Measurements from ENCODE around the gene TSSK3. TPM values are rescaled to one million over a fixed set of nuclear protein-coding genes. Genes with fewer than 3 reads are reported as not detected.
"Not testable (repeated sequence)": the region's sequence is repeated elsewhere in the genome, so short reads cannot be mapped to it uniquely, and the experiment has no call there.

Gene TSSK3
- polyA plus RNA-seq, 1 donor from 2014 or later = not detected

DNA sequence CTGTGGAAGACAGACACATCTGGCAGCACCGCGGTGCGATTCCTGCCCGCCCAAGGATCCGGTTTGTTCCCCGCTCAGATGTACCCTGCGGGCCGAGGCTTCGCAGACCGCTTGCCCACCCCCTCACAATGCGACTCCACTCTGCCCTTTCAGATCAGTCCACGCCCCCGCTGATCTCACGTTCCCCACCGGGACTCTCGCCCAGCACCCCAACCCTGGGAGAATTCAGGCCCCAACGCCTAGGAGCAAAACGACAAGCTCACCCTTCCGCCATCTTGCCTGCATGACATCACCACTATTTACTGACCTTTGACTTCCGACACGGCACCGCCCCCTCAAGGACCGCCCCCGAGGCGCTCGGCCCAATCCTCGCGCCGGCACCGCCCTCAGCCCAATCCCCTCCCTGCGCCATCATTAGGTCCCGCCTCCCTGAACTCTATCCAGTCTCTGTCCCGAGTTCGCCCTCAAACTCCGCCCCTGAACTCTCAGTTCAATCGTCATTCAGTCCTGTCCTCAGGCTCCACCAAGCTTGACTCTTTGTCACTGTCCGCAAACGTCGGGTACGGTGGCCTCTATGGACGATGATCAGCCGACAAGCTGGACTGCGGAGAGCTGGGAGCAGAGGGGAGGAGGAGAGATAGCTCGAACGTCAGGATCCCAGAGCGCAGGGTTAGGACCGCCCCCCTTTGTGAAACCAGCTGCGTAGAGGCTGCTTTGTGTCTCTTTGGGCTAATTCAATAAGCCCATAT, 32.0 kb downstream of the TSSK3 start, which contains the start of gene BSDC1:
Gene BSDC1 (minus strand): TSS at position 301 of the 749 bp plus-strand sequence. CDS start 27 bp downstream, at position 274.
- peaks cover 2% of the 10 kb centered on the region for H3K27me3 Mint-ChIP-seq
- no peaks in the 10 kb centered on the region for H3K36me3 Mint-ChIP-seq
- no peaks in the 10 kb centered on the region for H3K9me3 Mint-ChIP-seq
- H3K27ac Mint-ChIP-seq = peak within 1 kb of the TSS; percentile 63 to 98 (median 97)
- peak within 1 kb of the TSS in 3 of 4 donors; percentile 97 to 100 (median 100) for H3K4me3 Mint-ChIP-seq
- peaks cover 10 to 26% (median 12%) of the 10 kb centered on the region in 3 donors for H3K4me1 Mint-ChIP-seq

DNA sequence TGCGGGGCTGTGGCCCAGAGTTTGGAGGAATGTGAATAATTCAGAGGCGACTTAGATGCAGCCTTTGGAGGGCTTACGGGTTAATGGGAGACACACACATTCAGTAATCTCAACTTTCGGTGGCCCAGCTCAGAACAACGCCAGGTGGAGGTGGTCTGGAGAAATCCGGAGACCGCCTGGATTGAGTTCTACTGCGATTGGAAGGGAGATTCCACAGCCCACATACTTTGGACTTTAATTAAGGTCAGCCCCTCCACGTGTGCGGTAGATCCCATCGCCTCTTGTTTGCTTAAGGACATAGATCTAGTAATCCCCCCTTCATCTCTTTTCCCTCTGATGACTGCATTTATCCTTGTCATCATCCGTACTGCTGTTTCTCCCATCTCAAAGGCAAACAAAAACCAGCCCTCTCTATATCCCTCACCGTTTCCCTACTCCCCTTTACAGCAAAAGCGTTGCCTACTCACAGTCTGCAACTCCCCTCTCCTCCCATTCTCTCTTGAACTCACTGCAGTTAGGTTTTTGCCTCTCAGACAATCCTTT, 32.6 kb downstream of the TSSK3 start:
- H3K27me3 Mint-ChIP-seq = peaks cover 2% of the 10 kb centered on the region
- peaks cover 10 to 26% (median 12%) of the 10 kb centered on the region in 3 donors for H3K4me1 Mint-ChIP-seq
- H3K4me3 Mint-ChIP-seq = peak overlapping the region in 3 of 4 donors; percentile 97 to 100 (median 100)
- H3K36me3 Mint-ChIP-seq = no peaks in the 10 kb centered on the region
- H3K9me3 Mint-ChIP-seq = no peaks in the 10 kb centered on the region
- H3K27ac Mint-ChIP-seq = peak overlapping the region; percentile 63 to 98 (median 97)

DNA sequence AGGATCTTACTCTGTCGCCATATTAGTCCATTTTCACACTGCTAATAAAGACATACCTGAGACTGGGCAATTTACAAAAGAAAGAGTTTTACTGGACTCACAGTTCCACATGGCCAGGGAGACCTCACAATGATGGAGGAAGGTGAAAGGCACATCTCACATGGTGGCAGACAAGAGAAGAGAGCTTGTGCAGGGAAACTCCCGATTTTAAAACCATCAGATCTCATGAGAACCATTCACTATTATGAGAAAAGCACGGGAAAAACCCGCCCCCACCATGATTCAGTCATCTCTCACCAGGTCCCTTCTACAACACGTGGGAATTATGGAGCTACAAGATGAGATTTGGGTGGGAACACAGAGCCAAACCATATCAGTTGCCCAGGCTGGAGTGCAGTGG, 34.2 kb downstream of the TSSK3 start:
- not testable (repeated sequence) for H3K27ac Mint-ChIP-seq, H3K9me3 Mint-ChIP-seq, H3K36me3 Mint-ChIP-seq, H3K4me3 Mint-ChIP-seq, H3K27me3 Mint-ChIP-seq
- H3K4me1 Mint-ChIP-seq = peaks cover 10 to 26% (median 12%) of the 10 kb centered on the region in 3 donors

DNA sequence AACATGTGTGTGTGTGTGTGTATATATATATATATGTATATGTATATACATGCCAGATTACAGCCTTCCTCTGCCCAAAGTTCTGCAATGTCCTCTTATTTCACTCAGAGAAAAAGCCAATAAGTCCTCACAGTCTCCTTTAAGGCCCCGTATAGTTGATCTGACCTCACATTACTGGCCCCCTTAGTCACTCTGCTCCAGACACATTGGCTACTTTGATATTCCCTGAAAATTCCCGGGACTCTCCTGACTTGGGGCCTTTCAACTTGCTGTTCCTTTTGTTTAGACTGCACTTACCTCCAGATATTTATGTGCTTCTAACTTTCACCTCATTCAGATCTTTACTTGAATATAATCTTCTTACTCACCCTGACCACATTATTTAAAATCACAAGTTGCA, 36.1 kb downstream of the TSSK3 start:
- H3K4me1 Mint-ChIP-seq = peaks cover 9 to 16% (median 10%) of the 10 kb centered on the region in 3 donors
- H3K27ac Mint-ChIP-seq = no peak overlapping the region
- no peak overlapping the region for H3K4me3 Mint-ChIP-seq
- peaks cover 2% of the 10 kb centered on the region for H3K27me3 Mint-ChIP-seq
- no peaks in the 10 kb centered on the region for H3K9me3 Mint-ChIP-seq
- no peaks in the 10 kb centered on the region for H3K36me3 Mint-ChIP-seq

DNA sequence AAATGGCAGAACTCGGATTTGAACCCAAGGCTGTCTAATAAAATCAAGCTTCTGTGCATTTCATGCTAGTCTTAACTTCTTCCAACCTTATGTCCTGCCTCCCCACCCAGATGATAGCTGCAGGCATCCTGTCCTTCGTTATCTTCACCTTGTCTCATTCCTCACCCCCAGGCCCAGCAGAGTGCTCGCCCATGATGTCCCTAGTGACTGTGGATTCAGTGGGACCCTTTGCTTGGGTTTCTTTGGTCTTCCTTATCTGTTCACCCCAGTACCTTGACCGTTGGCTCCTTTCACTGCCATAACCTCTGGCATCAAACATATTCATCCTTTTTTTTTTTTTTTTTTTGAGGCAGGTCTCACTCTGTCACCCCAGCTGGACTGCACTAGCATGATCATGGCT, 37.5 kb downstream of the TSSK3 start:
- Mint-ChIP-seq H3K27me3 (peaks cover 2% of the 10 kb centered on the region), H3K9me3 (no peaks in the 10 kb centered on the region), H3K4me1 (peaks cover 3 to 4% (median 4%) of the 10 kb centered on the region in 3 donors), H3K36me3 (no peaks in the 10 kb centered on the region), H3K27ac (peak overlapping the region in 1 of 3 donors; percentile 74), H3K4me3 (no peak overlapping the region)

DNA sequence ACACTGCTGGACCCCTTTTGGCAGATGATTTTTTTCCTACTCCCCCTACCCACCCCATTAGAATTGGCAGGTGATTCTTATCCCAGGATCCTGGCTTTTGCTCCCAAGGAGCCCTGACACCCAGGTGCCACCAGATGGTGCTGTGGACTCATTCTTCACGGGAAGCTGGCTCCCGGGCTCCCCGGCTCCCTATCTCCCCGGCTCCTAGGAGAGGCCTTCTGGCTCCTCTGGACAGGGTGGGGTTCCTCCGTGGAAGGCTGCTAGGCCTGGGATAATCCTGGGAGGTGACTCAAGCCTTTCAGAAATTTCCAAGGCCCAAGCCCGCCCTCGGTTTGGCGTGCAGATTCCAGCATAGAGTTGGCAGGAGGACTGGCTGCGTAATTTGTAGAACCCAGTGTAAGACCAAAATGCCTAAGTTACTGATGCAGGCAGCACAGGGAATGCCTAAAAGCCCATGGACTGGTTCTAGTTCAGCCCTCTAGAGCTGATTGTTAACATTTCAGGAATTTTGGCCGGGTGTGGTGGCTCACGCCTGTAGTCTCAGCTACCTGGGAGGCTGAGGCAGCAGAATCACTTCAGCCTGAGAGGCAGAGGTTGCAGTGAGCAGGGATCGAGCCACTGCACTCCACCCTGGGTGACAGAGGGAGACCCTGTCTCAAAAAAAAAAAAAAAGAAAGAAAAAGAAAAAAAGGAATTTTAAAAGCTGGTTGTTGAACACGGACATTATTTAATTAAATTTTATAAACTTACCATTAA, 38.7 kb downstream of the TSSK3 start:
- Mint-ChIP-seq H3K4me3 (peak overlapping the region in 1 of 4 donors; percentile 19), H3K36me3 (no peaks in the 10 kb centered on the region), H3K9me3 (no peaks in the 10 kb centered on the region), H3K27me3 (peaks cover 2% of the 10 kb centered on the region), H3K4me1 (peaks cover 0 to 4% (median 0%) of the 10 kb centered on the region in 3 donors), H3K27ac (no peak overlapping the region)

DNA sequence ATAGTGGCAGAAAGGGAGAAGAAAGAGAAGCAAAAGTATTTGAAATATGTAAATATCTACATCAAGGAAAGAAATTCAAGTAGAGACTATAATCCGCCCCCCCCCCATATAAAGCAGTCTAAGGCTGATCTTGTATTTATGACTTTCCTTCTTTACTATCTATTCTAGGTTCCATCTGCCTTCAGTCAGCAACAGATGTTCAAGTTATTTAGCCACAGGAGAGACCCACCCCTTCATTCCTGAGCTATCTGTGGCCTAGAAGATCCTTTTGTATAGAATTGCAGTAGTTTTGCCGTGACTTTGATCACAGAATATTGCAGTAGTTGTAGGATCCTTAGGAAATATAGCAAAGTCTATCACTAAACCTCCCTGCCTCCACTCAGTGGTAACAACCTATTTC, 42.6 kb downstream of the TSSK3 start:
- H3K4me1 Mint-ChIP-seq = no peaks in the 10 kb centered on the region
- H3K27me3 Mint-ChIP-seq = no peaks in the 10 kb centered on the region
- no peaks in the 10 kb centered on the region for H3K36me3 Mint-ChIP-seq
- no peak overlapping the region for H3K4me3 Mint-ChIP-seq
- no peak overlapping the region for H3K27ac Mint-ChIP-seq
- no peaks in the 10 kb centered on the region for H3K9me3 Mint-ChIP-seq

DNA sequence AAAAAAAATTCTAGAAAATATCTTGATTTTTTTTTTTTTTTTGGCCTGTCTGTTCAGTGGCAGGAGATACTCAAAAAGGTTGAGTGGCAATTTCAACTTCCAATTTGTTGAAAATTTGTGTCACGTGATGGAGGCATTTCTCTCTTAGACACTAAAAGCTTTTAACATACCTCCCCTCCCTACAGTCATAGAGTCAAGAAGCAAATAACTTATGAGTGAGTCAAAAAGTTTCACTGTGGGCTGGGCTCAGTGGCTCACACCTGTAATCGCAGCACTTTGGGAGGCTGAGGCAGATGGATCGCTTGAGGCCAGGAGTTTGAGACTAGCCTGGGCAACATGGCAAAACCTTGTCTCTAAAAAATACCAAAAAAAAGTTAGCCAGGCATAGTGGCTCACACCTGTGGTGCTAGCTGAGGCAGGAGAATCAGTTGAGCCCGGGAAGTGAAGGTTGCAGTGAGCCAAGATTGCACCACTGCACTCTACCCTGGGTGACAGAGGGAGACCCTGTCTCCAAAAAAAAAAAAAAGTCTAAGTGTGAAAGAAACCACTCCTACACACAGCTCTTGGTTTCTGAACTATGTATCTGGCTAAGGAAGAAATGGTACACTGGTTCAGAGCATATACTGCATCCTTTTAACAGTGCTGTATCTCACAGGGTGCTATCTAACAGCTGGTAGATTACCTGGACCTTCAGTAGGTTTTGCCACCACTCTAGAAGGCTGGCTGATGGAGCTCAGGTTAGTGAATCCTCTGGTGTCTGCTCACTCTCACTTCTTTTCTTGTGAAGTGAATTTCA, 43.5 kb downstream of the TSSK3 start:
- Mint-ChIP-seq H3K27me3 (no peaks in the 10 kb centered on the region), H3K9me3 (no peaks in the 10 kb centered on the region), H3K4me1 (no peaks in the 10 kb centered on the region), H3K36me3 (no peaks in the 10 kb centered on the region), H3K27ac (no peak overlapping the region), H3K4me3 (no peak overlapping the region)

DNA sequence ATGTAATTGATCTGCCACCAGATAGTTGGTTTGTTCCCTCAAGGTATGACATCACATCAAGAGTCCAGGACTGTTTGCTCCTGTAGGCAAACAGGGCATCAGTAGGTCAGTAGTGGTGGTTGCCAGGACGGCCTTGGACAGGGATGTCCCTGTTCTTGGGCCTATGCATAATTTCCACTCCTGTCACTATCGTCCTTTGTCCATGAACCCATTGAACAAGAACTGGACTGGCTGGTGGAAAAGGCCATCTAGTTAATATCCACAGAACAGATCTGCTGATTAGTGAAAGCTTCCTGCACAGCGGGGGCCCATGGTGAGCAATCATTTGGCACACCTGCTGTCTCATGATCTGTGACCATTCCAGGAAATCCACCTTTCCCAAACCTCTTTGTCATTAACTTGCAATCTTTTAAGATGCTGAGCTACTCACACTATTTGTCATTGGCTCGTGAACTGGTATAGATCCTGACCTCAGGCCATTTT, 44.3 kb downstream of the TSSK3 start:
- H3K9me3 Mint-ChIP-seq = no peaks in the 10 kb centered on the region
- no peaks in the 10 kb centered on the region for H3K4me1 Mint-ChIP-seq
- no peaks in the 10 kb centered on the region for H3K36me3 Mint-ChIP-seq
- no peak overlapping the region for H3K4me3 Mint-ChIP-seq
- H3K27me3 Mint-ChIP-seq = no peaks in the 10 kb centered on the region
- H3K27ac Mint-ChIP-seq = no peak overlapping the region

DNA sequence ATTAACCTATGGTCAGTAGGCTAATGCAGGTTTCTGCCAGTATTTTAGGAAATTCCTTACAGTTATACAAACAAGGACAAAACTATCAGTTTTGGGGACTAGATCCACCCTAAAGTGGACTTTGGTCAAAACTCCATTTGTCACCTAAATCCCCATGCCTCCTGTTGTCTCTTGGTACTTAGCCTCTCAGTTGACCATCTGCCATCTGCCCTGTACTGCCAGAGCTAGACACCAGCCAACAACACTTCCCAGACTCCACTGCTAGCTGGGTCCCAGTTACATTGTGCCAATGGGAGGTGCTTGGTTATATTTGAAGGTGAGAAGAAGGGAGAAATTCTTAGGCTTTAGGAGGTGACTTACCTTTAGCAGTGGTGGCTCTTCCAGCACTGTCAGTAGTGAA, 48.9 kb downstream of the TSSK3 start:
- Mint-ChIP-seq H3K4me1 (peaks cover 0 to 3% (median 3%) of the 10 kb centered on the region in 3 donors), H3K4me3 (no peak overlapping the region), H3K27me3 (no peaks in the 10 kb centered on the region), H3K27ac (no peak overlapping the region), H3K9me3 (no peaks in the 10 kb centered on the region), H3K36me3 (no peaks in the 10 kb centered on the region)

DNA sequence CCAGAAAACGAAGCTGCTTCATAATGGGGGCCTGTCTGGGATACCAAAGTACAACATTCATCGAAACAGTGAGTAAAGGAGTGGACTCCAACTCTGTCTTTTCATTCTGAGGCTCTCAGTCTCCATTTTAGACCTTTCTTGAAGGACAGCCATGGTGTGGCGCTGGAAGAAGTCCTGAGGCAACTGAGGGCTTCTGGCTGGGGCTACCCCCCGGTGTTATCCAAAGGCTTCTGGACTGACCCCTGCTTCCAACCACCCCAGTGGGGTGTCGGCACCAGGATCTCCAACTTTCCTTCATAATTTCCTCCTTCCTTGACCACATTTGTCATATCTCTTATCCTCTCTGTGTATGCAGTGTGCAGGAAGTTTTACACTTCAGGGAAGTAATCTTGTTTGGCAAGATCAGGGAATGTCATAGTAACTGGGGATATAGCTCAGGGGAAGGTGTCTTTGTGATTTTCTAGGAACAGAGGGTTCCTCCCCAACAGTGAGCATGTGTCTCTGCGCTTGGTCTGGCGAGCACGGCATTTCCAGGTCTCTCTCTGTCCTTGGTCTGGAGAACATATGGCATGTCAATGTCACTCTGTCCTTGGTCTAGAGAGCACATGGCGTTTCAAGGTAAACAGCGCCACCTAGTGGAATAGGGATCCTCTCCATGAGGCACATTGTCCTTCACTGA, 51.3 kb downstream of the TSSK3 start:
- no peaks in the 10 kb centered on the region for H3K36me3 Mint-ChIP-seq
- peaks cover 2% of the 10 kb centered on the region for H3K27me3 Mint-ChIP-seq
- peak overlapping the region in 1 of 3 donors; percentile 59 for H3K27ac Mint-ChIP-seq
- peaks cover 0 to 3% (median 3%) of the 10 kb centered on the region in 3 donors for H3K4me1 Mint-ChIP-seq
- H3K9me3 Mint-ChIP-seq = peaks cover 0 to 4% (median 0%) of the 10 kb centered on the region in 3 donors
- H3K4me3 Mint-ChIP-seq = no peak overlapping the region
